HepG2 (cell line): ENCODE results near the gene RABGEF1. TPM values are rescaled to one million over a fixed set of nuclear protein-coding genes. Genes with fewer than 3 reads are reported as not detected.

Experiments
- HDAC1 ChIP-seq: sonication (generic); formaldehyde crosslinking; IDR thresholded peaks from 2 replicates; pipeline ENCODE4 v1.5.1; 2020; ENCODE audit warnings: mild to moderate bottlenecking, missing genetic modification reagents
- KDM4B ChIP-seq: sonication (generic); formaldehyde crosslinking; IDR thresholded peaks from 2 replicates; pipeline ENCODE4 v1.4.0; 2020; ENCODE audit warnings: missing genetic modification reagents
- KDM6A ChIP-seq: IDR thresholded peaks from 2 replicates; pipeline ENCODE4 v1.6.1; 2016; ENCODE audit warnings: low read depth
- PCBP1 ChIP-seq: fragments of 200-400 bp; formaldehyde crosslinking; IDR thresholded peaks from 2 replicates; pipeline ENCODE4 v1.6.1; 2017; ENCODE audit warnings: mild to moderate bottlenecking, low read depth, low read length, borderline replicate concordance
- PRPF4 ChIP-seq: fragments of 200-400 bp; formaldehyde crosslinking; IDR thresholded peaks from 2 replicates; pipeline ENCODE4 v1.6.1; 2016; ENCODE audit warnings: low read length, low read depth; ENCODE audit not compliant: poor library complexity, severe bottlenecking
- SNAI1 ChIP-seq: sonication (generic); formaldehyde crosslinking; IDR thresholded peaks from 2 replicates; pipeline ENCODE4 v1.5.0; 2020; ENCODE audit warnings: mild to moderate bottlenecking, missing genetic modification reagents, borderline replicate concordance
- SNRNP70 ChIP-seq: fragments of 200-400 bp; formaldehyde crosslinking; IDR thresholded peaks from 2 replicates; pipeline ENCODE4 v1.6.1; 2017; ENCODE audit warnings: mild to moderate bottlenecking, low read depth, low read length, moderate library complexity
- ZBTB42 ChIP-seq: sonication (generic); formaldehyde crosslinking; IDR thresholded peaks from 2 replicates; pipeline ENCODE4 v1.5.0; 2020; ENCODE audit warnings: mild to moderate bottlenecking, missing genetic modification reagents
- ZFY ChIP-seq: sonication (generic); formaldehyde crosslinking; IDR thresholded peaks from 2 replicates; pipeline ENCODE4 v1.4.0; 2020; ENCODE audit warnings: missing genetic modification reagents
- ZNF160 ChIP-seq: sonication (generic); formaldehyde crosslinking; IDR thresholded peaks from 2 replicates; pipeline ENCODE4 v1.8.0; 2022; ENCODE audit warnings: mild to moderate bottlenecking, inconsistent platforms, missing genetic modification reagents
- ZNF235 ChIP-seq: sonication (generic); formaldehyde crosslinking; IDR thresholded peaks from 2 replicates; pipeline ENCODE4 v1.8.1; 2023; ENCODE audit warnings: mild to moderate bottlenecking, missing genetic modification reagents, borderline replicate concordance
- ZNF570 ChIP-seq: sonication (generic); formaldehyde crosslinking; IDR thresholded peaks from 2 replicates; pipeline ENCODE4 v1.4.0; 2020; ENCODE audit warnings: mild to moderate bottlenecking, missing genetic modification reagents, borderline replicate concordance
- ZNF572 ChIP-seq: sonication (generic); formaldehyde crosslinking; IDR thresholded peaks from 2 replicates; pipeline ENCODE4 v1.5.1; 2020; ENCODE audit warnings: mild to moderate bottlenecking, missing genetic modification reagents
- ZNF746 ChIP-seq: sonication (generic); formaldehyde crosslinking; IDR thresholded peaks from 2 replicates; pipeline ENCODE4 v1.8.0; 2022; ENCODE audit warnings: mild to moderate bottlenecking, missing genetic modification reagents
- ZNF761 ChIP-seq: sonication (generic); formaldehyde crosslinking; conservative IDR thresholded peaks from 2 replicates; pipeline ENCODE4 v1.4.0; 2020; ENCODE audit warnings: mild to moderate bottlenecking, missing genetic modification reagents
- ZNF768 ChIP-seq: sonication (generic); formaldehyde crosslinking; IDR thresholded peaks from 2 replicates; pipeline ENCODE4 v1.4.0; 2020; ENCODE audit warnings: missing genetic modification reagents
- ZNF878 ChIP-seq: sonication (generic); formaldehyde crosslinking; IDR thresholded peaks from 2 replicates; pipeline ENCODE4 v1.8.1; 2023; ENCODE audit warnings: mild to moderate bottlenecking, missing genetic modification reagents, moderate library complexity
- polyA plus RNA-seq, 8 experiments: library from polyadenylated mRNA; depleted of rRNA in 3 of 8; stranded (reverse) in 7 of 8; unstranded in 1 of 8; fragments of >200 nt; fragmentation: Illumina TruSeq in 4 of 8; extraction: Trizol in 4 of 8; gene quantifications; 2 replicates each; pipeline versions ENCODE4 v1.2.1 to v1.2.3, GENCODE V29; 2011 to 2016; ENCODE audit warnings: low read depth in 4 of 8, missing spikeins in 1 of 8, mixed read lengths in 1 of 8; ENCODE audit not compliant: insufficient read depth in 1 of 8
- total RNA-seq, 5 experiments: library from RNA; depleted of rRNA; stranded (reverse); fragments of >200 nt; fragmentation: Illumina TruSeq; extraction: Trizol; gene quantifications; 2 replicates each; pipeline ENCODE4 v1.2.3, GENCODE V29; 2016; ENCODE audit warnings: low read depth in 1 of 5
- TF ChIP-seq, protein P1 (sequence below): IDR thresholded peaks from 2 replicates; pipeline ENCODE4 v1.4.0; 2020; ENCODE audit warnings: mild to moderate bottlenecking, missing genetic modification reagents
- TF ChIP-seq, protein P2 (sequence below): sonication (generic); formaldehyde crosslinking; IDR thresholded peaks from 2 replicates; pipeline ENCODE4 v1.4.0; 2020; ENCODE audit warnings: low read depth, mild to moderate bottlenecking, missing genetic modification reagents
- TF ChIP-seq, protein P3 (sequence below): sonication (generic); formaldehyde crosslinking; IDR thresholded peaks from 2 replicates; pipeline ENCODE4 v1.5.1; 2020; ENCODE audit warnings: mild to moderate bottlenecking, moderate library complexity, missing genetic modification reagents
- TF ChIP-seq, protein P4 (sequence below): sonication (generic); formaldehyde crosslinking; IDR thresholded peaks from 2 replicates; pipeline ENCODE4 v1.5.1; 2020; ENCODE audit warnings: missing genetic modification reagents, mild to moderate bottlenecking, borderline replicate concordance

Gene RABGEF1
- total and polyA plus RNA-seq, 2 of the 13 experiments (the other 11 are each of a cell fraction or from before 2014, with no cell fraction given), result 22.7 to 35.3 TPM

DNA sequence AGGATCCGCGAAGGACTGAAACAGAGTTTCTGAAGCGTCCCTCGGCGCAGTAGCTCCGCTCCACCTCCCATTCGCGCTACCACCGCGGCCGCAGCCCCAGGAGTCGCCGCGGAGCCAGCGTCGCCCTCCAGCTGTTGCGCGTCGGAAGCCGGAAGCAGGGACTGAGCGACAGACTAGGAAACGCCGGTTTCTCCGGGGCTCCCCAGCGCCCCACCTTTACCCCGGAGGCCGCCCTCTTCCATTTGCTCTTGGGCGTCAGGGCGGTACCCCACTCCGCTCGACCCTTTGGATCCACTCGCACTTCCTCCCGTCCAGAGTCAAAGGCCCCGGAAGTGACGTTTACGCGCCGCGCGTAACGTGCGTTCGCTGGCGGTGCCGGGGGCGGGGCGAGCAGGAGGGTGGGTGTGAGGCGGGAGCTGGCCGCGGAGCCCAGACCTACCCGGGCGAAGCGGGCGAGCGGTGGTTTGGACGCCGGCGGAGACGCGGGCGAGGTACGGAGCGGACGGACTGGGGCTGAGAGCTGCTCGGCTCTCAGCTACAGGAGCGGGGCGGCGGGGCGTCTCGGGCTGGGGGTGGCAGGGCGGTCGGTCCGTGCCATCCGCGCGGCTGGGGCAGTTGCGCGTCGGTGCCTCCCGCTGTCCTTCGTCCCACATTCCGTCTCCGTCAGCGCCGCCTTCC, at the start of gene RABGEF1 (continued):
- TF ChIP-seq PRPF4 (no peak), SNRNP70 (no peak), KDM4B (CRISPR knock-in tag) (no peak), ZNF746 (CRISPR knock-in tag) (no peak; the same call in 1 of the 2 replicates), ZNF878 (CRISPR knock-in tag) (peak; percentile 33; the same call in 1 of the 2 replicates), KDM6A (CRISPR knock-in tag) (no peak), ZNF160 (CRISPR knock-in tag) (0 out of 2 replicates have a peak, but pooled peaks have one; percentile 35), SNAI1 (CRISPR knock-in tag) (0 out of 2 replicates have a peak, but pooled peaks have one; percentile 46), HDAC1 (peak; percentile 67; the same call in 1 of the 2 replicates), ZBTB42 (no peak), ZNF572 (CRISPR knock-in tag) (no peak), PCBP1 (no peak), ZNF235 (CRISPR knock-in tag) (0 out of 2 replicates have a peak, but pooled peaks have one; percentile 6), ZNF768 (0 out of 2 replicates have a peak, but pooled peaks have one; percentile 33), ZNF570 (CRISPR knock-in tag) (peak; percentile 64; the same call in 1 of the 2 replicates), ZNF761 (CRISPR knock-in tag) (peak; percentile 90), ZFY (CRISPR knock-in tag) (peak; percentile 77)
- TF ChIP-seq, protein P1, sequence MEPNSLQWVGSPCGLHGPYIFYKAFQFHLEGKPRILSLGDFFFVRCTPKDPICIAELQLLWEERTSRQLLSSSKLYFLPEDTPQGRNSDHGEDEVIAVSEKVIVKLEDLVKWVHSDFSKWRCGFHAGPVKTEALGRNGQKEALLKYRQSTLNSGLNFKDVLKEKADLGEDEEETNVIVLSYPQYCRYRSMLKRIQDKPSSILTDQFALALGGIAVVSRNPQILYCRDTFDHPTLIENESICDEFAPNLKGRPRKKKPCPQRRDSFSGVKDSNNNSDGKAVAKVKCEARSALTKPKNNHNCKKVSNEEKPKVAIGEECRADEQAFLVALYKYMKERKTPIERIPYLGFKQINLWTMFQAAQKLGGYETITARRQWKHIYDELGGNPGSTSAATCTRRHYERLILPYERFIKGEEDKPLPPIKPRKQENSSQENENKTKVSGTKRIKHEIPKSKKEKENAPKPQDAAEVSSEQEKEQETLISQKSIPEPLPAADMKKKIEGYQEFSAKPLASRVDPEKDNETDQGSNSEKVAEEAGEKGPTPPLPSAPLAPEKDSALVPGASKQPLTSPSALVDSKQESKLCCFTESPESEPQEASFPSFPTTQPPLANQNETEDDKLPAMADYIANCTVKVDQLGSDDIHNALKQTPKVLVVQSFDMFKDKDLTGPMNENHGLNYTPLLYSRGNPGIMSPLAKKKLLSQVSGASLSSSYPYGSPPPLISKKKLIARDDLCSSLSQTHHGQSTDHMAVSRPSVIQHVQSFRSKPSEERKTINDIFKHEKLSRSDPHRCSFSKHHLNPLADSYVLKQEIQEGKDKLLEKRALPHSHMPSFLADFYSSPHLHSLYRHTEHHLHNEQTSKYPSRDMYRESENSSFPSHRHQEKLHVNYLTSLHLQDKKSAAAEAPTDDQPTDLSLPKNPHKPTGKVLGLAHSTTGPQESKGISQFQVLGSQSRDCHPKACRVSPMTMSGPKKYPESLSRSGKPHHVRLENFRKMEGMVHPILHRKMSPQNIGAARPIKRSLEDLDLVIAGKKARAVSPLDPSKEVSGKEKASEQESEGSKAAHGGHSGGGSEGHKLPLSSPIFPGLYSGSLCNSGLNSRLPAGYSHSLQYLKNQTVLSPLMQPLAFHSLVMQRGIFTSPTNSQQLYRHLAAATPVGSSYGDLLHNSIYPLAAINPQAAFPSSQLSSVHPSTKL (CRISPR knock-in tag), result peak; percentile 22
- TF ChIP-seq, protein P2, sequence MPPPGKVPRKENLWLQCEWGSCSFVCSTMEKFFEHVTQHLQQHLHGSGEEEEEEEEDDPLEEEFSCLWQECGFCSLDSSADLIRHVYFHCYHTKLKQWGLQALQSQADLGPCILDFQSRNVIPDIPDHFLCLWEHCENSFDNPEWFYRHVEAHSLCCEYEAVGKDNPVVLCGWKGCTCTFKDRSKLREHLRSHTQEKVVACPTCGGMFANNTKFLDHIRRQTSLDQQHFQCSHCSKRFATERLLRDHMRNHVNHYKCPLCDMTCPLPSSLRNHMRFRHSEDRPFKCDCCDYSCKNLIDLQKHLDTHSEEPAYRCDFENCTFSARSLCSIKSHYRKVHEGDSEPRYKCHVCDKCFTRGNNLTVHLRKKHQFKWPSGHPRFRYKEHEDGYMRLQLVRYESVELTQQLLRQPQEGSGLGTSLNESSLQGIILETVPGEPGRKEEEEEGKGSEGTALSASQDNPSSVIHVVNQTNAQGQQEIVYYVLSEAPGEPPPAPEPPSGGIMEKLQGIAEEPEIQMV (CRISPR knock-in tag), result peak; percentile 87; the same call in 1 of the 2 replicates
- TF ChIP-seq, protein P3, sequence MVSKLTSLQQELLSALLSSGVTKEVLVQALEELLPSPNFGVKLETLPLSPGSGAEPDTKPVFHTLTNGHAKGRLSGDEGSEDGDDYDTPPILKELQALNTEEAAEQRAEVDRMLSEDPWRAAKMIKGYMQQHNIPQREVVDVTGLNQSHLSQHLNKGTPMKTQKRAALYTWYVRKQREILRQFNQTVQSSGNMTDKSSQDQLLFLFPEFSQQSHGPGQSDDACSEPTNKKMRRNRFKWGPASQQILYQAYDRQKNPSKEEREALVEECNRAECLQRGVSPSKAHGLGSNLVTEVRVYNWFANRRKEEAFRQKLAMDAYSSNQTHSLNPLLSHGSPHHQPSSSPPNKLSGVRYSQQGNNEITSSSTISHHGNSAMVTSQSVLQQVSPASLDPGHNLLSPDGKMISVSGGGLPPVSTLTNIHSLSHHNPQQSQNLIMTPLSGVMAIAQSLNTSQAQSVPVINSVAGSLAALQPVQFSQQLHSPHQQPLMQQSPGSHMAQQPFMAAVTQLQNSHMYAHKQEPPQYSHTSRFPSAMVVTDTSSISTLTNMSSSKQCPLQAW (CRISPR knock-in tag), result peak; percentile 11; the same call in 1 of the 2 replicates
- TF ChIP-seq, protein P4, sequence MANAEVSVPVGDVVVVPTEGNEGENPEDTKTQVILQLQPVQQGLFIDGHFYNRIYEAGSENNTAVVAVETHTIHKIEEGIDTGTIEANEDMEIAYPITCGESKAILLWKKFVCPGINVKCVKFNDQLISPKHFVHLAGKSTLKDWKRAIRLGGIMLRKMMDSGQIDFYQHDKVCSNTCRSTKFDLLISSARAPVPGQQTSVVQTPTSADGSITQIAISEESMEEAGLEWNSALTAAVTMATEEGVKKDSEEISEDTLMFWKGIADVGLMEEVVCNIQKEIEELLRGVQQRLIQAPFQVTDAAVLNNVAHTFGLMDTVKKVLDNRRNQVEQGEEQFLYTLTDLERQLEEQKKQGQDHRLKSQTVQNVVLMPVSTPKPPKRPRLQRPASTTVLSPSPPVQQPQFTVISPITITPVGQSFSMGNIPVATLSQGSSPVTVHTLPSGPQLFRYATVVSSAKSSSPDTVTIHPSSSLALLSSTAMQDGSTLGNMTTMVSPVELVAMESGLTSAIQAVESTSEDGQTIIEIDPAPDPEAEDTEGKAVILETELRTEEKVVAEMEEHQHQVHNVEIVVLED (CRISPR knock-in tag), result peak; percentile 99
